ES-I3 (cell line): ENCODE measurements around the gene KHK.

Source experiments
- H3K36me3 ChIP-seq: 2 replicates; pipeline ENCODE4 v1.6.1; 2013; ENCODE audit warnings: mild to moderate bottlenecking, low read length, control low read depth, moderate library complexity; ENCODE audit not compliant: insufficient read depth
- H3K4me1 ChIP-seq: 2 replicates; pipeline ENCODE4 v1.6.1; 2013; ENCODE audit warnings: mild to moderate bottlenecking, control low read depth, low read length; ENCODE audit not compliant: insufficient read depth
- H3K9ac ChIP-seq: 2 replicates; pipeline ENCODE4 v1.6.1; 2013; ENCODE audit warnings: low read depth, mild to moderate bottlenecking, low read length, moderate library complexity
- H3K9me3 ChIP-seq: 2 replicates; pipeline ENCODE4 v1.6.1; 2013; ENCODE audit warnings: mild to moderate bottlenecking, low read length, moderate library complexity; ENCODE audit not compliant: control insufficient read depth, insufficient read depth

KHK gene

DNA sequence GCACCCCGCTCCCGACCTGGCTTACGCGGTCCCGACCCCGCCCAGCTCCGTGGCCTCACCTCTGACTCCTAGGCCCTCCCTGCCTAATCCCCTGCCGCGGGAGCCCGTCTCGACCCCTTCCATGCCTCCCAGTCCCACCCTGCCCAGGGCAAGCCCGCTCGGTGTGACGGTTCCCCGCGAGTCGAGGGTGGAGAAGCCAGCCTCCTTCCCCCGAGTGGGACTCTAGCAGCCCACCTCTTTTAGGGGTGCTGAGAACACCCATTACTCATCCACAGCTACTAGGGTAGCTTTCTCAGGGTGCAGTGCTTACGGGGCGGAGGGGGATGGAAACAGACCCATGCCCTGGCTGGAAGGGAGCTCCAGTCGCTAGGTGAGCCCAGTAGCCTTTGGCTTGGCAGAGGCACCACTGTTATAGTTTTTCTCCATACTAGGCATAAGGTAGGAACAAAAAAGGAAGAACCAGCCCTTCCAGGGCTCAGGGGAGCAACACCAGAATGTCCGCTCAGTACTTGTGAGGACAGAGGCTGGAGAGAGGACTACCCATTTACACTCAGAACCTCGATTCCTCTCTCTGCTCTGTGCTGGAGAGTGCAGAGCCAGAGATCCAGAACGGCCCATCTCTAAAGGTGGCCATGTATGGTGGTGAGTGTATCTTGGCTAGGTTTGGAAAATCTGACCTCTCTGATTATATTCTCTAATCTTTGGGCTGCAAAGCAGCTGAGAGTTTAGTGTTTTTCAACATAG lies 34.5 kb upstream of the KHK start:
- Histone ChIP-seq H3K9me3 (no peaks in the 10 kb centered on the region), H3K36me3 (peaks cover 6% of the 10 kb centered on the region), H3K9ac (peak overlapping the region; percentile 93), H3K4me1 (no peaks in the 10 kb centered on the region)

DNA sequence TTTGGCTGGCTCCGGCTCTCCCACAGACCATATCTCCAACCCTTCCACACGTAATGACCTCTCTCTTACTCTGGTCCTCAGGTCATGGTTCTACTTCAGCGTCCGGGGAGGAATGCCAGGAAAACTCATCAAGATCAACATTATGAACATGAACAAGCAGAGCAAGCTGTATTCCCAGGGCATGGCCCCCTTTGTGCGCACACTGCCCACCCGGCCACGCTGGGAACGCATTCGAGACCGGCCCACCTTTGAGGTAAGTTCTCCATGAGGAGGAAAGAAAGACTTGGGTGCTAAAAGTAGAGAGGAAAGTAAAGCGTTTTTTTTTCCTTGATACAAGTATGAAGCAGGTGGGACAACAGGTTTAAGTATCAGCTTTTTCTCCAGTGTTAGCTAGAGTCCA lies 33.3 kb upstream of the KHK start:
- H3K4me1 ChIP-seq, result no peaks in the 10 kb centered on the region
- H3K9me3 ChIP-seq, result no peaks in the 10 kb centered on the region
- H3K9ac ChIP-seq, result no peak overlapping the region
- H3K36me3 ChIP-seq, result peaks cover 6% of the 10 kb centered on the region

DNA sequence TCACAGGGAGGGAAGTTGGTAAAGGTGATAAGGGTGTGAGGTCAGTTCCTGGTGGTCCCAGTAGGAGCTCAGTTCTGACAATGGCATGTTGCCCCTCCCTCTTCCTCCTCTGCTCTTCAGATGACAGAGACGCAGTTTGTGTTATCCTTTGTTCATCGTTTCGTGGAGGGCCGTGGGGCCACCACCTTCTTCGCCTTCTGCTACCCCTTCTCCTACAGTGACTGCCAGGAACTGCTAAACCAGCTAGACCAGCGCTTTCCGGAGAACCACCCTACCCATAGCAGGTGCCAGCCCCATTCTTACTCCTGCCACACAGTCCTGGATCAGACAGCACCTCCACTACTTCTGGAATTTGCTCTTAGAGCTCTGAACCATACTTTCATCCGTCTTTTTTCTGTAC lies 32.8 kb upstream of the KHK start:
- H3K4me1 ChIP-seq, result no peaks in the 10 kb centered on the region
- H3K9me3 ChIP-seq, result no peaks in the 10 kb centered on the region
- peaks cover 6% of the 10 kb centered on the region for H3K36me3 ChIP-seq
- H3K9ac ChIP-seq, result no peak overlapping the region

- no peaks in the 10 kb centered on the region for H3K4me1 ChIP-seq
- no peaks in the 10 kb centered on the region for H3K9me3 ChIP-seq
- H3K9ac ChIP-seq, result no peak overlapping the region
- H3K36me3 ChIP-seq, result peaks cover 6% of the 10 kb centered on the region
Observed at GRCh38 chr2:27054721-27055120, 31.9 kb upstream of the KHK start.

DNA sequence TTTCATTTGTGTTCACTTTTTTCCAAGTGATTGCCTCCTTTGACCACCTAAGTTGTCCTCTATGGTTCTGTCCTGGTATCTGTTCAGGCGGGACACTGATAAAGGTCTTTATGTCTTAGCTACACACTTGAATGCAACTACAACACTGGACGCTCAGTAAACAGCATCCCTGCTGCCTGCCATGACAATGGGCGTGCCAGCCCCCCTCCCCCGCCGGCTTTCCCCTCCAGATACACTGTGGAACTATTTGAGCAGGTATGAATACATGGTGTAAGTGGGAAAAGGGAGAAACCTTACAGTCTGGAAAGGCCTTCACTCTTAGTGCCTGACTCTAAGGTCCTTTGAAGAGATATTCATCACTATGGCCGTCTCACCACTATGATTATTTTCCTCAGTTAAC lies 29.4 kb upstream of the KHK start:
- no peak overlapping the region for H3K9ac ChIP-seq
- H3K9me3 ChIP-seq, result no peaks in the 10 kb centered on the region
- peaks cover 11% of the 10 kb centered on the region for H3K36me3 ChIP-seq
- H3K4me1 ChIP-seq, result no peaks in the 10 kb centered on the region

- no peak overlapping the region for H3K9ac ChIP-seq
- H3K9me3 ChIP-seq, result no peaks in the 10 kb centered on the region
- H3K36me3 ChIP-seq, result peaks cover 11% of the 10 kb centered on the region
- no peaks in the 10 kb centered on the region for H3K4me1 ChIP-seq
Observed at GRCh38 chr2:27058210-27058609, 28.4 kb upstream of the KHK start.

DNA sequence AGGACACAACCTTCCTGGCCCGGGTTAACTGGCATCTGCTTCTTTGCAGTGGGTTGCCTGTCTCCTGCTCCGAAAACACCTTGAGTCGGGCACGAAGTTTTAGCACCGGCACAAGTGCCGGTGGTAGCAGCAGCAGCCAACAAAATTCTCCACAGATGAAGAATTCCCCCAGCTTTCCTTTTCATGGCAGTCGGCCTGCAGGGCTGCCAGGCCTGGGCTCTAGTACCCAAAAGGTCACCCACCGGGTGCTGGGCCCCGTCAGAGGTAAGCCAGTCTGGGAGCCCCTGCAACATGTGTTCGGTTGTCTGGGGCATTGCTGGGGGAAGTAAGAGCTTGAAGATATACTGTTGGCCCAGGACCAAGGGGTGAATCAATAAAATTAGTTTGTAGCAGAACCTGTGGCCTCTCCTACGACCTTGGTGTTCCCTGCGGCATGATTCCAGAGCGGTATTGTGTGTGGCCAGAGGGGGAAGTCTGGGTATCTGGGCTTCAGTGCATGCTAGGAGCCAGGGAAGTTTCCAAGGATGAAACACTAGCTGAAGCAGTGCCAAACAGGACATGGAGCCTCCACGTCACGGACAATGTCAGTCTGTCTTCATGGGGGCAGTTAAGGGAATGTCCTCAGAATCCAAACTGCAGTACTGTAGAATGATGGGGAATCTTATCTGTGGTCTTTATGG lies 27.3 kb upstream of the KHK start:
- H3K9me3 ChIP-seq, result no peaks in the 10 kb centered on the region
- no peaks in the 10 kb centered on the region for H3K4me1 ChIP-seq
- peaks cover 11% of the 10 kb centered on the region for H3K36me3 ChIP-seq
- no peak overlapping the region for H3K9ac ChIP-seq

- H3K9ac ChIP-seq, result no peak overlapping the region
- H3K9me3 ChIP-seq, result no peaks in the 10 kb centered on the region
- H3K36me3 ChIP-seq, result peaks cover 8% of the 10 kb centered on the region
- no peaks in the 10 kb centered on the region for H3K4me1 ChIP-seq
Observed at GRCh38 chr2:27060323-27060722, 26.2 kb upstream of the KHK start.

DNA sequence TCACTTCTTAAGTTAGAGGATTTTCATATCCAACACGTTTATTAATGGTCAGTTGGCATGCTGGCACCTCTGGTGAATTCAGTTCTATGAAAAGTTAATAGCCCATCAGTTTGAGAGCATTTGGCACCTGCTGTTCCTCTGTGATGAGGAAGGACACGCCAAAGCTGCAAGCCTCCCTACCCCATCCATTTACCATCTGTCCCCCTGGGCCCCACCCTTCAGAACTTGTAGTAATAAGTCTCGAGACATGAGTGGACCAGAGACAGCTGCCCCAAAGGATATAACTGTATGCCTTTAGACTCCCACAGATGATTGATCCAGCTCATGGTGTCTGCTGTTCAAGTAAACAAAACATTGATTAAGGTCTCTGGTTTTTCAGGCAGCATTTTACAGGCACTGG lies 21.4 kb upstream of the KHK start:
- Histone ChIP-seq H3K9ac (no peak overlapping the region), H3K4me1 (no peaks in the 10 kb centered on the region), H3K9me3 (no peaks in the 10 kb centered on the region), H3K36me3 (peaks cover 19% of the 10 kb centered on the region)

DNA sequence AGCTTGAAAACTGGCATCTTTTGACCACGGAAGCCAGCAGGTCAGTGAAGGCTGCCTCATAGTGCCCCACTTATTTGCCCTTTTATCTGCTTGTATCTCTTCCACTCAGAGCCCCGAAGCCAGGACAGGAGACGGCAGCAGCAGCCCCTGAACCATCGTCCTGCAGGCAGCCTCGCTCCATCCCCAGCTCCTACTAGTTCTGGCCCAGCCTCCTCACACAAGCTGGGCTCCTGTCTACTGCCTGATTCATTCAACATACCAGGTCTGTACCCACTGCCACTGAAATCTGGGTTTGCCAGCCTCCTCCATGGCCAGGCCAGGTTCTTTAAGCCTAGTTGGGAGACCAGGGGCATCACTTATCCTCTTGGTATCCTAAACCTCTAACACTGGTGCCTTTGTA lies 19.2 kb upstream of the KHK start:
- no peak overlapping the region for H3K9ac ChIP-seq
- peaks cover 3% of the 10 kb centered on the region for H3K4me1 ChIP-seq
- peaks cover 15% of the 10 kb centered on the region for H3K36me3 ChIP-seq
- H3K9me3 ChIP-seq, result no peaks in the 10 kb centered on the region

- Histone ChIP-seq H3K4me1 (peaks cover 7% of the 10 kb centered on the region), H3K36me3 (peaks cover 15% of the 10 kb centered on the region), H3K9me3 (no peaks in the 10 kb centered on the region), H3K9ac (no peak overlapping the region)
Observed at GRCh38 chr2:27069436-27069835, 17.1 kb upstream of the KHK start.

DNA sequence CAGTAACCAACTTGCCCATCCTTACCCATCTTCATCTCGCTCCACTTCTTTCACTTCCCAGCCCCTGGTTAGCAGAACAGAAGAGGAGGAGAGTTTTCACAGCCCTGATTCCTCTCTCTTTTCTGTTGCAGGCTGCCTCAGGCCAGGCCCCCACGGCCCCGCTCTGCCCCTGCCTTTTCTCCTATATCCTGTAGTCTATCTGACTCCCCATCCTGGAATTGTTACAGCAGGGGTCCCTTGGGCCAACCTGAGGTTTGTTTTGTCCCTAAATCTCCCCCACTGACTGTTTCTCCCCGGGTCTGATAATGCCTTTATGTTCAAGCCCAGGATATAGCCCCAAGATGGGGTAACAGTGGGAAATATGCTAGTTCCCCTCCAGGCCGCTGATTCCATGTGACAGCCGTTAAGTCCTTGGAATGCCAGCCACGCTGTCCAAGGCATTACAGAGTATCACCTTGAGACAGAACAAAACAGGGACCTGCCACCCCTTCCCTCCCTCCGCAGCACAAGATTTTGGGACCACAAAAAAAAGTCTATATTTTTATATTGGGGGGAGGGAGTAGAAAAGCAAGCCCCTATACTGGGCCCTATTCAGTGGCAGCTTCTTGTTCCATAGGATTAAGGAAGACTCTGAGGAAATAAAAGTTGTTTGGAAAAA lies 16.5 kb upstream of the KHK start:
- peaks cover 7% of the 10 kb centered on the region for H3K4me1 ChIP-seq
- peak overlapping the region; percentile 92; the same call in 1 of the 2 replicates for H3K9ac ChIP-seq
- peaks cover 15% of the 10 kb centered on the region for H3K36me3 ChIP-seq
- no peaks in the 10 kb centered on the region for H3K9me3 ChIP-seq

- Histone ChIP-seq H3K9me3 (no peaks in the 10 kb centered on the region), H3K9ac (peak overlapping the region; percentile 92), H3K36me3 (peaks cover 15% of the 10 kb centered on the region), H3K4me1 (peaks cover 7% of the 10 kb centered on the region)
Observed at GRCh38 chr2:27070653-27071276, 15.8 kb upstream of the KHK start.

GRCh38 chr2:27071277-27071989 lies 15.1 kb upstream of the KHK start, which contains the start of gene OST4:
OST4 (minus strand) TSS chr2:27071654.
- H3K4me1 ChIP-seq, result peaks cover 9% of the 10 kb centered on the region
- no peaks in the 10 kb centered on the region for H3K9me3 ChIP-seq
- H3K36me3 ChIP-seq, result peaks cover 15% of the 10 kb centered on the region
- peak within 1 kb of the TSS; percentile 92 for H3K9ac ChIP-seq
